Peyer's patch (tissue), 4 donors: ENCODE data around the gene ZC3H18. TPM values are rescaled to one million over a fixed set of nuclear protein-coding genes. Genes with fewer than 3 reads are reported as not detected.

Experiments used
- DNase-seq, 3 donors: peaks; one replicate each; pipeline ENCODE4 v3.0.0-alpha.2; 2017 to 2019
- H3K27ac ChIP-seq, 4 donors: fragments of 200-600 bp; sonication (generic); one replicate each; pipeline ENCODE4 v1.5.1; 2016 to 2019
- H3K27me3 ChIP-seq, 2 donors: fragments of 200-600 bp; sonication (generic); one replicate each; pipeline ENCODE4 v1.5.1; 2019
- H3K36me3 ChIP-seq, 3 donors: fragments of 200-600 bp; sonication (generic); one replicate each; pipeline ENCODE4 v1.5.1; 2016 to 2019
- H3K4me1 ChIP-seq, 4 donors: fragments of 200-600 bp; sonication (generic); one replicate each; pipeline ENCODE4 v1.5.1; 2016 to 2019
- H3K4me3 ChIP-seq, 4 donors: fragments of 200-600 bp; sonication (generic); 1 replicate in 3 of 4; 2 replicates in 1 of 4; pipeline ENCODE4 v1.5.1; 2016 to 2019; ENCODE audit warnings: mild to moderate bottlenecking in 1 of 4
- H3K9me3 ChIP-seq, 4 donors: fragments of 200-600 bp; sonication (generic); one replicate each; pipeline ENCODE4 v1.5.1; 2016 to 2019; ENCODE audit warnings: mild to moderate bottlenecking in 1 of 4
- CTCF ChIP-seq, 6 experiments: fragments of 450-650 bp in 4 of 6; fragments of 200-600 bp in 2 of 6; sonication (generic) in 1 of 6; IDR thresholded peaks; one replicate each; pipeline ENCODE4 v1.5.1; 2017 to 2019; ENCODE audit warnings: antibody characterized with exemption in 6 of 6, mild to moderate bottlenecking in 3 of 6, moderate library complexity in 1 of 6
- POLR2A ChIP-seq, 2 donors: fragments of 450-650 bp; IDR thresholded peaks; one replicate each; pipeline ENCODE4 v1.5.1; 2017; ENCODE audit warnings: antibody characterized with exemption in 2 of 2, mild to moderate bottlenecking in 2 of 2, moderate library complexity in 2 of 2
- total RNA-seq, 4 donors: library from RNA; depleted of rRNA; stranded (reverse); fragments of >200 nt; gene quantifications; one replicate each; pipeline ENCODE4 v1.1.0, GENCODE V29; 2016

The ZC3H18 gene
- total RNA-seq, 4 donors from 2014 or later: 22.8 to 47.0 (median 32.9) TPM

- no peak overlapping the region for H3K4me3 ChIP-seq
- no peak for TF ChIP-seq CTCF (IDR thresholded peaks at IDR 0.05)
- no peak for TF ChIP-seq POLR2A (IDR thresholded peaks at IDR 0.05)
- no peaks in the 10 kb centered on the region for H3K9me3 ChIP-seq
- peaks cover 0 to 86% (median 0%) of the 10 kb centered on the region in 3 donors for H3K36me3 ChIP-seq
- peaks cover 0 to under 1% (median 0%) of the 10 kb centered on the region in 4 donors for H3K4me1 ChIP-seq
- no peak overlapping the region for H3K27ac ChIP-seq
- H3K27me3 ChIP-seq: no peaks in the 10 kb centered on the region
- no peak for DNase-seq
These were observed 54.9 kb downstream of the ZC3H18 start for GRCh38 chr16:88624977-88625576.

- no peak for TF ChIP-seq POLR2A (IDR thresholded peaks at IDR 0.05)
- TF ChIP-seq CTCF (IDR thresholded peaks at IDR 0.05): no peak
- H3K27me3 ChIP-seq: no peaks in the 10 kb centered on the region
- no peaks in the 10 kb centered on the region for H3K4me1 ChIP-seq
- no peaks in the 10 kb centered on the region for H3K9me3 ChIP-seq
- H3K4me3 ChIP-seq: no peak overlapping the region
- no peak for DNase-seq
- no peak overlapping the region for H3K27ac ChIP-seq
- H3K36me3 ChIP-seq: peaks cover 0 to 99% (median 0%) of the 10 kb centered on the region in 3 donors
These were observed 56.4 kb downstream of the ZC3H18 start for GRCh38 chr16:88626646-88627045.

GRCh38 chr16:88627531-88628411 lies 57.6 kb downstream of the ZC3H18 start:
- Histone ChIP-seq H3K36me3 (peaks cover 0 to 98% (median 0%) of the 10 kb centered on the region in 3 donors), H3K4me1 (no peaks in the 10 kb centered on the region), H3K4me3 (no peak overlapping the region), H3K9me3 (no peaks in the 10 kb centered on the region), H3K27me3 (no peaks in the 10 kb centered on the region), H3K27ac (no peak overlapping the region)
- TF ChIP-seq CTCF (IDR thresholded peaks at IDR 0.05): no peak
- DNase-seq: peak in 1 of 3 donors; percentile 44

- H3K4me1 ChIP-seq: peaks cover 0 to 5% (median 4%) of the 10 kb centered on the region in 4 donors
- H3K9me3 ChIP-seq: no peaks in the 10 kb centered on the region
- no peak for TF ChIP-seq POLR2A (IDR thresholded peaks at IDR 0.05)
- peak in 2 of 6 experiments; percentile 4 to 15 for TF ChIP-seq CTCF (IDR thresholded peaks at IDR 0.05)
- no peak for DNase-seq
- no peak overlapping the region for H3K4me3 ChIP-seq
- no peak overlapping the region for H3K27ac ChIP-seq
- no peaks in the 10 kb centered on the region for H3K27me3 ChIP-seq
- peaks cover 0 to 90% (median 0%) of the 10 kb centered on the region in 3 donors for H3K36me3 ChIP-seq
These were observed 58.3 kb downstream of the ZC3H18 start for GRCh38 chr16:88628512-88628974.

- Histone ChIP-seq H3K27me3 (no peaks in the 10 kb centered on the region), H3K4me3 (no peak overlapping the region), H3K27ac (no peak overlapping the region), H3K4me1 (peaks cover 0 to 17% (median 12%) of the 10 kb centered on the region in 4 donors), H3K9me3 (no peaks in the 10 kb centered on the region), H3K36me3 (peaks cover 0 to 77% (median 0%) of the 10 kb centered on the region in 3 donors)
- TF ChIP-seq POLR2A (IDR thresholded peaks at IDR 0.05): no peak
- TF ChIP-seq CTCF (IDR thresholded peaks at IDR 0.05): no peak
- DNase-seq: no peak
These were observed 59.6 kb downstream of the ZC3H18 start for GRCh38 chr16:88629835-88630234.
